ENCODE measurements around the gene NEK4.
"Not testable (repeated sequence)": the region's sequence is repeated elsewhere in the genome, so short reads cannot be mapped to it uniquely, and the experiment has no call there.

The NEK4 gene

DNA sequence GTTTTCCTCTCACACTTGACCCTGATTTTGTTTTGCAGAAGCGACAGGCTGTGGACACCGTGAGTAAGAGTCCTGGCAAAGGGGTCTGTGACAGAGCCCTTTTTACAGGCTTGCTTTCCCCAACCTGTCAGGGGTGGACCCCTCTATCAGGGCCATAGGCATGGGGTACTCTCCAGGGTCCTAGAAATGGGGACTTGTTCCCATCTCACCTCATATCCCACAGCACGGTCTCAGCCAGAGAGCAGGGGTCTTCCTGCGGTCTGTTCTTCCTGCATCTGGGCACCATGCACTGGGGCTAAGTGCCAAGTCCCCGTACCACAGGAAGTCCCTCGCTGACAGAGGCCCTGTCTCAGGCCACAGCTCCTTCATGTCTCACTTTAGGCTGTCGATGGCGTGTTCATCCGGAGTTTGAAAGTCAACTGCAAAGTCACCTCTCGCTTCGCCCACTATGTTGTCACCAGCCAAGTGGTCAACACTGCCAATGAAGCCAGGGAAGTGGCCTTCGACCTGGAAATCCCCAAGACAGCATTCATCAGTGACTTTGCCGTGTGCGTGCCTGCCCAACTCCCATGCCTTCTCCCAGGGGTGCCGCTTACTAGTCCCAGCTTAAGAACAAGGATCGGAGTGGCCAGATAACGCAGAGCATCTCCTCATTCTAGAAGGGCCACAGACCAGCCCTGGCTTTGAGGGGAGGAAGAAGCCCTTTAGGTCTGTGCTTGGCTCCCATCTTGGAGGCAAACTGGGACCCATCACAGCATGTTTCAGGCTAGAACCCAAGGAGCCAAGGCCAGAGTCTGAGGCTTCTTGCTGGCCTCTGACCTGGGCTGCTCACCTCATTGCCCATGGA, 7.4 kb upstream of the NEK4 start:
- DNase-seq, result no peak

DNA sequence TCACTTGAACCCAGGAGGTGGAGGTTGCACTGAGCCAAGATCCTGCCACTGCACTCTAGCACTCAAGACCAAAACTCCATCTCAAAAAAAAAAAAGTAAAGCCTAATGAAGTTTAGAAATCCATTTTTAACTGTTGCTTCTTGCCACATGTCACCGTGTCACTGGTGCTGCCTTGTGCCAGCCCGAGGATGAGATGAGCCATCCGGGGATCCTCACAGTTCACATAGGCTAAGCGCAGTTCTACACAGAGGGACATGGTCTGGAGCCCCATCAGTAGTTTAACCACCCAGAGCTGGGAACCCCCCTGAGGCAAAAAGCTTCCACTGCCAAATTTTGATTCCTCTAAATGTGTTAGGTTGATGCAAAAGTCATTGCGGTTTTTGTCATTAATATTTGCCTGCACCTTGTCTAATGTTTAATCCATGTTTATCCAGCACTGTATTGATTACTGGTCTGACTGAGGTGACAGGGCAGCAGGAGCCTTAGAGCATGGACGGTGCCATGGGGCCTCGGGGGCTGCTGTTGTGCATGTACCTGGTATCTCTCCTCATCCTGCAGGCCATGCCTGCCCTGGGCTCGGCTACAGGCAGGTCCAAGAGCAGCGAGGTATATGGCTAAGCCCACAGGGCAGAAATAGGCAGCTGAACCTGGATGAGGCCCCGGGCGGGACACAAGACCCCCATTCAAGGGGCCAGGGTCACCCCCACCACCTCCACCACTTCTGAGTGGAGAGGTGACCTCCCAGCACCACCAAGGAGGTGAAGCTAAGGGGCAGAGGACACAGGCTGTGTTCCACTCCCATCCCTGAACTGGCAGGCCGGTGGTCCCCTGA, 6.6 kb upstream of the NEK4 start, which contains the start of gene ITIH1:
TSS of gene ITIH1 (plus strand) at position 473 of the 832 bp plus-strand sequence. CDS start at position 490, 17 bp downstream.
- no peak for DNase-seq

DNA sequence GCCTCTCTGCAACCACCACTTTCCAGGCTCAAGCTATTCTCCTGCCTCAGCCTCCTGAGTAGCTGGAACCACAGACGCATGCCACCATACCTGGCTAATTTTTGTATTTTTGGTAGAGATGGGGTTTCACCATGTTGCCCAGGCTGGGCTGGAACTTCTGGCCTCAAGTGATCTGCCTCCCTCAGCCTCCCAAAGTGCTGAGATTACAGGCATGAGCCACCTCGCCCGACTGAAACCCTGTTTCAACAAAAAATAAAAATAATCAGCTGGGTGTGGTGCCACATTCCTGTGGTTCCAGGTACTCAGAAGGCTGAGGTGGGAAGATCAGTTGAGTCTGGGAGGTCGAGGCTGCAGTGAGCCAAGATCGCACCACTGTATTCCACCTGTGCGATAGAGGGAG, 5.7 kb upstream of the NEK4 start:
- not testable (repeated sequence) for DNase-seq

DNA sequence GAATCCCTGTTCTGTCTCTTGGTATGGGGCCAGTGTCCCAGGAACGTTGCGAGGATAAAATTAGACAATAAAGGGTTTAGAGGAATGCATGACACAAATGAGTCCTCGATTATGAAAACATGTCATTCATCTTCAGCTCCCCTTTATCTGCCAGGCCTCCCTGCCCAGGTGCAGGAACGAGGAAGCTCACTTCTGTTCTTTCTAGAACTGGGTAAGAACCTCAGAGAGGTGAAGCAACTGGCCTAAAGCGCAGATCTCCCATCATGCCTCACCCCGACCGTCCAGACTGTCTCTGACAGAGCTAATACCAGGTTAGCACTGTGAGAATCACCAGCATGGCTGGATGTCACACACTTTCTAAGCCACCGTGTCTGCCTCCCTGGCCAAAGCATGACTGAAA, 5.1 kb upstream of the NEK4 start:
- DNase-seq, result no peak

DNA sequence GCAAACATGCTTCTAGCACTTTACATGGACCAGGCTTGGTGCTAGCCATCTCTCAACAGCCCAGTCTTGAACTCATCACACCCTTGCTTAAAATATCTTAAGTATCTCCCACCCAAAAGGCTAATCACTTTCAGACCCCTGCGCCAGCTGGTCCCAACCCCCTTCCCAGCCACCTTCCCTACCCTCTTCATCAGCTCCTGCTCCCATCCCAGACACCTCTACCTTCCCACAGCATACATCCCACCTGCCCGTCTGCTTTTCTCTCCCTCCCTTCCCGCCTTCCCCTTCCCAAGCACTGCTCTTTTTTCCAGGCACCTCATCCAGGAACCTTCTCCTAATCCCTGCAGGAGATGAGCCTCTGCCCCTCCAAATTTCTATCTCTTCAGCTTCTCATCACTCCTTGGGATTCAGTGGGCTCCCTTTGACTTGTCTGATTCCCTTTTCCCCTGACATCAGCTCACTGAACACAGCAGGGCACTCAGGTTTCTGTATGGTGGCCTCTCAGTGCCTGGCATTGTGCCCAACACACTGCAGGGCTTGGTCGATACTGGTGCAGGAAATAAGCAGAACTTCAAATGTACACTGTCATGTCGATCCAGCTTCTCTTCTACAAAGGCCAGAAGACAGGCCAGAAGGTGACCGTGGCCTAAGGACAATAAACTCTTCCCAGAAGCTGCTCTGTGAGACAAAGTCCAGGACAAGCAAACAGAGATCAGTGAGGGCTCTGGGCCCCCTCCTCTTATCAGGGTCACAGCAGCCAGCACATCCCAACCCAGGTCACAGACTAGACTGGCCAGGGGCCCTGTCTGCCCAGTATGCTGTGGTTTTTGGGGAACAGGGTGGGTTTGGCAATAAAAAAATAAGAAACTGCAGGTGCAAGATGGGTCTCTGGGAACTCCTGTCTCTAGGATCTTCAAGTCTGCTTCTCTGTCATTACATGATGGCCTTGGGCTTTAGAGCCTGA, 4.4 kb upstream of the NEK4 start:
- peak; percentile 47 for DNase-seq

DNA sequence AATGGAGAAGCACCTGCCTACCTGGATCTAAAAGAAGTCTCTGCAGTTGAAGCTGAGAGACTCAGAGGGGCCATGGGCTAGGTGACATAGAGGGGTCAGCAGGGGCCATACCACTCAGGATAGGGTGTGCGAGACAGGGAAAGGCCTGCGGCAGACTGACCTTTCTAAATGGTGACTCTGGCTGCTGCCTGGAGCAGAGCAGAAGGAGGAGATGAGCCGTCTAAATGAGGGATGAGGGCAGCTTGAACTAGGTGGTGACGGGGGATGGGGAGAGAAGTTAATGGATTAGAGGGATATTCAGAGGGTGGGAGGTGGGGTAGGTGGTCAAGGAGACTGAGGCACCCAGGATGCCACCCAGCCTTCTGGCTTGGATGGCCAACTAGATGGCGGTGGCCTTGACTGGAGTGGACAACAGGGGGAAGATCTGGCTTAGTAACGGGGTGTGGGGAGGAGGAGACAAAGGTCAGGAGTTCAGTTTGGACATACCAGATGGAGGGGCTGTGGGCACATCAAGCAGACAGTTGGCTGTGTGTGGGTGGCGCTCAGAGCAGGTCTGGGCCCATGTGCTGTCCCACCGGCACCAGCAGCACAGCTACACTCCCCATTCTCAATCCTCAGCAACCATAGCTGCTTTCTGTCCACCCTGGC, 3.5 kb upstream of the NEK4 start:
- no peak for DNase-seq

DNA sequence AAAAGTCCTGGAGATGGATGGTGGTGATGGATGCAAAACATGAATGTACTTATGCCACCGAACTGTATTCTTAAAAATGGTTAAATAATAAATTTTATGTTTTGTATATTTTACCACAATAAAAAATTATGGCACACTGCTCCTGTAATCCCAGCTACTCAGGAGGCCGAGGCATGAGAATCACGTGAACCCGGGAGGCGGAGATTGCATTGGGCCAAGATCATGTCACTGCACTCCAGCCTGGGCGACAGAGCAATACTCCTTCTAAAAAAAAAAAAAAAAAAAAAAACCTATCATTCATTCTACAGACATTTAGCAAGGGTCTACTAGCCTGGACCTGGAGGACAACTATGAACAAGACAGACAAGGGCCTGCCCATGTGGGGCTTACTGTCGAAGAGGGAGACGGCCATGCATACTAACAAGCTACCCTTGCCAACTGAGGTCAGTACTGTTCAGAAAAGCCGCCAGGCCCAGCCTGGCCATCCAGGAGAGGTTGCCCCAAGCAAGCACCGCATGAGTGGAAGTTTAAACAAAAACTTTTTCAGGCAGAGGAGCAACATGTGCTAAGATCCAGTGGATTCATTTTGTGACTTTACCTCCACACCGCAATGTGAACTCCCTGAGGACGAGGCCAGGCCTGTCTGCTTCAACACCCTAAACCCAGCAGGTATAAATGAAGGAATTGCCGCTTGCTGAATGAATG, 2.8 kb upstream of the NEK4 start:
- DNase-seq, result no peak

DNA sequence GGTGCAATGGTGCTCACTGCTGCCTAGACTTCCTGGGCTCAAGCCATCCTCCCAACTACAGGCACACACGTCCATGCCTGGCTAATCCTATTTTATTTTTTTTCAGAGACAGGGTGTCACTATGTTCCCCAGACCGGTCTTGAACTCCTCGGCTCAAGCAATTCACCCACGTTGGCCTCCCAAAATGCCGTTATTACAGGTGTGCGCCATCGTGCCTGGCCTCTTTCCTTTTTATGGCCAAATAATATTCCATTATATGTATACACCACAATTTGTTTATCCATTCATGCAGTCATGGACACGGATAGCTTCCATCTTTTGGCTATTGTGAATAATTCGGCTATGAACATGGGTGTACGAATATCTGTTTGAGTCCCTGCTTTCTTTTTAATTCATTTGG, 962 bp upstream of the NEK4 start:
- no peak for DNase-seq

DNA sequence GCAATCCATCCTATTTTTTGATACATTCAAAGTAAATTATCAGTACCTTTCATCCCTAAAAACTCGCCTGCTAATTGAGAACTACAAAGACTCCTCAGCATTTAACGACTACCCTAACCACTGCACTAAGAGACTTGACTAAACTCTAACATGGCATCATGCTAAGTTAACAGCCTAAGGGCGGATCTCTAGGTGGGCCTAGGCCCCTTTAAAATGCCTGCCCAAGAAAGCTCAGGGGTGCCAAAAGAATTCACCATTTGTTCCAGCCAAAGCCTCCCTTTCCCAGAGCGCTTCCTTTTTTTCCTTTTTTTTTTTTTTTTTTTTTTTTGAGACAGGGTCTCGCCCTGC, 568 bp upstream of the NEK4 start:
- no peak for DNase-seq

DNA sequence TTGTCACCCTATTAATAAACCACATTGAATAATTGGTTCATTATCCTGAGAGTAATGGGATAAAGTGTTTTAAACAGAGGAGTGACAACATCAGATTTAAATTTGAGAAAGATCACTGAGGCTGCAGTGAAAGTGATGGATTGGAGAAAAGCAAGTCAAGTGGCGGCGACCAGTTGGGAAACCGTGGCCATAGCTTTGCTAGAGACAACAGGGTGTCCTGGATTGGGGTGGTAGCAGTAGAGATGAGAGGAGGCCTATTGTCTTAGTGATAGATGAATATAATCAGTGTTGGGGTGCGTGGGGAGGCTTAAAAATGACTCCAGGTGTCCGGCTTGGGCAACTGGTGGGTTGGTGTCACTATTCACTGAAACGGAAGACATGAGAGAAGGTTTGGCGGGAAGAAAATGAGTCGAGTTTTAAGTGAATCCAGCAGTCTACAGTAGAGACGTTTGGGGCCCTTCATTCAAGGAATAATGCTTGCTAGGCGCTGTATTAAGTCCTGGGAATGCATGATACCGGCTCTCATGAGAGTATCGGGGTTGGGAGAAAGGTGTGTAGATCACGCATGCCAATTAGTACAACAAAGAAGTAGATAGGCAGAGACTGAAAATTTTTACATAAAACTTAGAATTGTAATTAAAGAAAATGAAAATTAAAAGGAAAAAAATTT, 819 bp downstream of the NEK4 start:
- no peak for DNase-seq

DNA sequence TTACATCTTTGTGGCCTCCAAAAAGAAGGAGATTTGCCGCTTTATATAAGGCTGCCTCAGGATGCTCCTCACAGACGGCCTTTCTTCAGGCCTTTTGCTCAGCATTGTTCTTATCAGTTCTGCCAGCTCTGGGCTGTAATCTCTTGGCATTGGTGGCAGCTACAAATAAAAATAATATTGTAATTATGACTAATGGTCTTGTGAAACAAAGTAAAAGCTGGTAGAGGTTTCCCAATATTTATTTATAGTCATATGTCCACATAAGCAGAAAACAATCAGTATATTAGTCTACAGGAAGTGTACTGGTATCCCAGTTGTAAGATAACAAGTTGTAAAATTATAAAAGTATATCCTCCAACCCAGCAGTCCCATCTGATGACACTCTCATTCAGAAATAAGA, 7.3 kb downstream of the NEK4 start:
- DNase-seq, result no peak

DNA sequence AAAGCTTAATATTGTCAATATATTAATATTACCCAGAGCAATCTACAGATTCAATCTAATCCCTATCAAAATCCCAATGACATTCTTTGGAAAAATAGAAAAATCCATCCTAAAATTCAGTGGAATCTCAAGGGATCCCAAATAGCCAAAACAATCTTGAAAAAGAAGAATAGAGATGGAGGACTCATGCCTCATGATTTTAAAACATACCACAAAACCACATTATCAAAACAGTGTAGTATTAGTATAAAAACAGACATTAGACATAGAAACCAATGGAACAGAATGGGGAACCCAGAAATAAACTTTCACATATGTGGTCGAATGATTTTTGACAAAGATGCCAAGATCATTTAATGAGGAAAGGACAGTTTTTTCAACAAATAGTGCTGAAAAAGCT, 14.6 kb downstream of the NEK4 start:
- DNase-seq, result no peak

DNA sequence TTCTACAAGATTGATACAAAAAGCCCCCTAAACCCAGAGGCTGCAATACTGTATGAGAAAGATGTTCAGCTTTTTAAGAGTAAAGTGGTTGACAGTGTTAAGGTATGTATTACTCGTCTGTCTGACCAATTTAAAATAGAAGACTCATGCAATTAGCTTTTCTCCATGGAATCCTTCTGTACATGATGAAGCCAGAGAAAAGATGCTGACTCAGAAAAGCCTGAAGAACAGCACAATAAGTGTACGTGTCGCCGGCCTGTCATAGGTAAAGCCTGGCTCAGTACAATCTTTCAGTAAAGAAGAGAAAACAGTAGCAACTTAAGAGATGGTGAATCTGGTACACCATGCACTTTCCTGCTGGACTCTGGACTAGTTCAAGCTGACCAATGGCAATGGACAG, 16.4 kb downstream of the NEK4 start:
- DNase-seq, result no peak

DNA sequence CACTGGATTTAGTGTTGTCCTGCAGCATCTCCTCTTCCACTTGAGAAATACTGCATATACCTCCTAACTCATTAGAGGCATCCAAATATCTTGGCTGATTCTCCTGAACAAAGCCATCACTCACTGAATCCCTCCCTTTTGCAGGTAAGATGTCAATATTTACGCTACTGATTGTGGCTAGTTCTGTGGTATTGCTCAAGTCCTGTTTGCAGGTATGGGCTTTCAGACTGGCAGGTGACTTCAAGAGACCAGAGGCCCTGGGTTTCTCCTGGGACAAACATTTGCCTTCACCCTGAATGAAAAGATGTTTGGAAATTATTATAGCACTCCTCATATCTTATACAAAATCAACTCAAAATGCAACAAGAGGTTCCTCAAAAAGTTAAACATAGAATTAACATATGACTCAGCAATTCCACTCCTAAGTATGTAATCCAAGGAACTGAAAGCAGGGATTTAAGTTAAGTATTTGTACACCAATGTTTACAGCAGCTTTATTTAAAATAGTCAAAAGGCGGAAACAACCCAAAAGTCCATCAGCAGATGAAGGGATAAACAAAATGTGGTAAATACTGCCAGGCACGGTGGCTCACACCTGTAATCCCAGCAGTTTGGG, 18.6 kb downstream of the NEK4 start:
- no peak for DNase-seq

DNA sequence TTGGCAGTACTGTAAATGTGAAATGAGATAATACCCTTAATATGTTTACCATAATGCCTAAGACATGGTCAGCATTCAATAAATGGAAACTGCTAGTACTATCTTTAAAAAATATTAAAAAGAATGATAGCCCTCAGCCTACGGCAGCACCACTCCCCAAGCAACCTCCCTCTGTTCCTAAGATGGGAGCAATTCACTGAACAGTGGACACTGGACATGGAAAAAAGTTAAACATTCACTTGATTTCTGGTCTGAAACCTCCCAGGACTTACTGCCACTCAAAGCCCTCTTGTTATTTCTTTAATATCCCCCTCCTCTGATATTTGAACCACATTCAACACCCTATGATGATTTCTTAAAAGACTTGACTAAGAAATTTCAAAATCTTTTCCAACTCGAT, 27.0 kb downstream of the NEK4 start:
- no peak for DNase-seq

DNA sequence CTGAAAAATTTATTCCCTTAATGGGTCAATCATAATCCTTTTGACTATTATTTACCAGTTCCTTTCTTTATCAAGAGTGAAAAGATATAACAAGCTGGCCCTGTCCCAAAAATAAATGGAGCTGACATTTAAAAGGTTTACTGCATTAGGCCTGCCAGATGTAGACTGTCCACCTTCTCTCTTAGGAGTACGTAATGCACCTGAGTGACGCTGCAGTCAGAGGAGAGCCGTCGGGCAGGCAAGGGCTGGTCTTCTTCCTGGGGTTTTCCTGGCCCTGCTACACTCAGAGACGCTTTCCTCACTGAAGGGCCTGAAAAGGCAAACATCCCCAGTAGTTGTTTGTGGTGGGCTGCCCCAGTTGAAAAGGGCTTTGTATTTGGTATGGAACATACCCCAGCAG, 27.6 kb downstream of the NEK4 start:
- DNase-seq, result no peak

DNA sequence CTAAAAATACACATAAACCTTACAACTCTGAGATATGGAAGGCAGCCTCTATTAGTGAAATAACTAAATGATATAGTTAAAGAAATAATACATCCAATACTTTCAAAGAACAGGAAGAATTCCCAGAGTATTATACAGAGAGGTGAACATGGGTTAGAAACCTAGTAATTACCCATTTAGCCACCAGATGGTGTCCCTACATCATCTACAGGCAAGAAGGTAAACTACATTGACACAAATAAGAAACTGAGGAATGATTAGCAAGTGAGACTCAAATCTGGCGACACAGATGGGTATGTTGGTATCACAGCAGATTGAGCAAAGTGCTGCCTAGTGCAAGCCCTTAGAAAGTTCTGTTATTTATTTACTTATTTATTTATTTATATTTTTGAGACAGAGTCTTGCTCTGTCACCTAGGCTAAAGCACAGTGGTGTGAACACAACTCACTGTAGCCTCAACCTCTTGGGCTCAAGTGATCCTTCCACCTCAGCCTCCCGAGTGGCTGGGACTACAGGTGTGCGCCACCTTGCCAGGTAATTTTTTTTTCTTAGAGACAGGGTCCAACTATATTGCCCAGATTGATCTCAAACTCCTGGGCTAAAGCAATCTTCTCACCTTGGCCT, 28.2 kb downstream of the NEK4 start:
- no peak for DNase-seq

DNA sequence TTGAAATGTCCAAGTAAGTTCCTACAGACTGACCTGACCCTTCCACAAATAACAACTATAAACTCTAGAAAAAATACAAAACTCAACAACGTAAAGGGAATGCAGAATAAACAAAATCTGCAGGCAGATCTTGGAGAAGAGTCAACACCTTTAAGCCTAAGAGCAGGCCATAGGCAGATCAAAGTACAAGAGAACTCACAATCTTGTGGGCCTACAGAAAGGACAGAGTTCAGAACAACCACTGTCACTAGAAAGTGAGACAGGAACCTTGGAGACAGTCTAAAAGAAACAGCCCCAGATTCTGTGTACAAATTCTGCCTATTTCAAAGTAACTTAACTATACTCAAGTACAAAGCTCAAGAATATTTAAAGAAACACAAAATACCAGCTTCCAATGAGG, 31.0 kb downstream of the NEK4 start:
- no peak for DNase-seq

DNA sequence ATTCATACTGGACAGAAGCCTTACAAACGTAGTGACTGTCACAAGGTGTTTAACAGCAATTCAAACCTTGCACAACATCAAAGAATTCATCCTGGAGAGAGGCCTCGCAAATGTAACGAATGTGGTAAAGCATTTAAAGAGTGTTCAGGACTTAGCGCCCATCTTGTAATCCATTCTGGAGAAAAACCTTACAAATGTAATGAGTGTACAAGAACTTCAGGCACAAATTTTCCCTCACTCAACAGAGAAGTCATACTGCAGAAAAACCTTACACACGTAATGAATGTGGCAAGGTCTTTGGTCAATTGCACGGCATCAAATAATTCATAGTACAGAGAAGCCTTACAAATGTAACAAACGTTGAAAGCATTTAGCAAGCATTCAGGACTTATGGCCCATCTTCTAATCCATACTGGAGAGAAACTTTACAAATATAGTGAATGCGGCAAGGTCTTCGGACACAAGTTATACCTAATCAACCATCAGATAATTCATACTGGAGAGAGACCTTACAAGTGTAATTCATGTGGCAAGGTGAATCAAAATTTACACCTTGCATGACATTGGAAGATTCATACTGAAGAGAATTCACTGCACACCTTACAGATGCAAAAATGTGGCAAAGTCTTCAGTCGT, 37.4 kb downstream of the NEK4 start:
- no peak for DNase-seq

DNA sequence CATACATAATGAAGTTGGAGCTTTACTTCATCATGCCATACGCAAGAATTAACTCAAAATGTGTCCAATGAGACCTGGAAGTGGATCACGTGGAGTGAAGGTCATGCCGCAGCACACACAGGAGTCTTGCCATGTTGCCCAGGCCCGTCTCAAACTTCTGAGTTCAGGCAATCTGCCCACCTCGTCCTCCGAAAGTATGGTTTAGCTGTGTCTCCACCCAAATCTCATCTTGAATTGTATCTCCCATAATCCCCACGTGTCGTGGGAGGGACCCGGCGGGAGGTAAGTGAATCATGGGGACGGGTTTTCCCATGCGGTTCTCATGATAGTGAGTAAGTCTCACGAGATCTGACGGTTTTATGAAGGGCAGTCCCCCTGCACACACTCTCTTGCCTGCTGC, 39.1 kb downstream of the NEK4 start:
- no peak for DNase-seq
